ENCODE results near the gene FRMPD1.

FRMPD1 gene

DNA sequence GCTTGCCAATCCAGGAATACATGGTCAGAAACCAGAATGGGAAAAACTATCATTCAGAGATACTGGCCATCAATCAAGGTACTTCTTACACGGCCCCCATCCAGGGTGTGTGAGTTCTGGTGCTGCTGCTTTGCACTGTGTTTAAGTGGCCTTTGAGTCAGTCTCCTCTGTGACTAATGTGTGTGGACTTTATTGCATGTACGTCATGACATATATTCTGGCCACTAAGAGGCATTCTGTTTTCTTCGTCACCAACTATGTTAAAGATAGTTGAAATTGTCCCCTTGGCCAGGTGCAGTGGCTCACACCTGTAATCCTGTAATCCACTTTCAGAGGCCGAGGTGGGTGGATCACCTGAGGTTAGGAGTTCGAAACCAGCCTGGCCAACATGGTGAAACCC, 125.6 kb downstream of the FRMPD1 start:
- DNase-seq (ENCODE audit: low read depth, low spot score) = no peak

DNA sequence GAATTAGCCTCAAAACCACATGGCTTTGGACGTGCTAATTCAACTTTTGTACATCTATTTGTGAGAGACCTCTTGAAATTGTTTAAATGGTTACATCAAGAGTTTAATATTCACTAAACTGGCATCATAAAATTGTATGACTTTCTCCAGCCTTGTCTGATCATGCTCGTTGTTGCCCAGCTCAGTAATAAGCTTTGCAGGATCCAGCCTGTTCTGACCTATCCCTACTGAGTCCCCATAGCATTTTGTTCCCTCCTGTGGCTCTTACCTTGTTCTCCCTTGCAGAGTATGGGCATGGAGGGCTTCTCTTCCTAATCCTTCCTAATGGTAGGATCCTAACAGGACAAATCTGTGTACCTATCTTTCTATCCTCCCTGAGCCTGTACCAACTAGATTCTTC, 127.8 kb downstream of the FRMPD1 start:
- DNase-seq (ENCODE audit: low read depth, low spot score) = no peak

DNA sequence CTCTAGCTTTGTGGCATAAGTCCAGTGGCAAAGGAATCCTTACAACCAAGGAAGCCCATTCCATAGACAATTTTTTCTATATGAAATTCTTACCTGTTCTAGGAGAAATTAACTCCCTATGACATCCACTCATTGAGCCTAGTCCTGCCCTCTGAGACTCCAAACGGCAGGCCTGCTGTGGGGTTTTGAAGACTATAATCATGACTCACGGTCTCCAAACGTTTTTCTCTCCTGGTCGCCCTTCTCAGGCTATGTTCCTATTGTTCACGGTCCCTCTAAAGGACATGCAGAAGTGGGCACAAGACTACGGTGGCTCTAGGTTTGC, 133.5 kb downstream of the FRMPD1 start:
- no peak for DNase-seq (ENCODE audit: low read depth, low spot score)

DNA sequence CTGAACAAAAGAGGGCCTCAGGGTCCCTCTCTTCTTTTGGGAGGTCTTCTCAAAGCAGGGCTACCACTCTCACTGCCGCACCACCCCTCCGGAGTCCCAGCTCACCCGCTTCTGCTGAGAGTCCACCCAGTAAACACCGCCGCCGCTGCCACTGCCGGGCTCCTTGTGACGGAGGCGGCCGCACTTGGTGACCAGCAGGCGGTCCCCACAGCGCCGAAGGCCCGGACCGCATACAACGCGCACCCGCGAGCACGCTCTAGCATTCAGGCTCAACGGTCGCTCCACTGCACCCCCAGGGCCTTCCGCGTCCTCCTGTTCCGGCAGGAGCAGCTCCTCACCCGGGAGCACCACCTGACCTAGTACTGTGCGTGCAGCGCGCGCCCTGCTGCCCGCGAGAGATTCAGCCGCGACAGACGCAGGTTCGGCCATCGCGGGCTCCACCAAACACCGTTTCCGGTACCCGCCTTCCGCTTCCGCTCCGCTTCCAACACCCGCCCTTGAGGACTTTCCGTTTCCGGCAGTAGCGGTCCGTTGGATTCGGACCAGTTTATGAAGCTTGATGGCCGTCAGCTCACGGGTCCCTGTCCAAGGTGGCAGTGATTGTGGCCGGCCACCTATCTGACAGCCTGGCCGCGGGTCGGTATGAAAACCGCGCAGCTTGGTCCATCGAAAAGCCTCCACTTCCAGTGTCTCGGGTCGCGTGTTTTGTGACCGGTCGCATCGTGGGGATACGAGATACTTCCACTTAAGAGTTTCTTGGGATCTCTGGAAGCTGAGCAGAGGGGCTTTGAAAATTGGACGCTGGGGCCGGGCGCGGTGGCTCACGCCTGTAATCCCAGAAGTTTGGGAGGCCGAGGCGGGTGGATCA, 134.1 kb downstream of the FRMPD1 start, which contains the start of gene EXOSC3:
Gene EXOSC3, minus strand, starts transcription at position 449 of the 868 bp plus-strand sequence. Its CDS starts 20 bp downstream, at position 429.
- peak; percentile 74 for DNase-seq (ENCODE audit: low read depth, low spot score)

DNA sequence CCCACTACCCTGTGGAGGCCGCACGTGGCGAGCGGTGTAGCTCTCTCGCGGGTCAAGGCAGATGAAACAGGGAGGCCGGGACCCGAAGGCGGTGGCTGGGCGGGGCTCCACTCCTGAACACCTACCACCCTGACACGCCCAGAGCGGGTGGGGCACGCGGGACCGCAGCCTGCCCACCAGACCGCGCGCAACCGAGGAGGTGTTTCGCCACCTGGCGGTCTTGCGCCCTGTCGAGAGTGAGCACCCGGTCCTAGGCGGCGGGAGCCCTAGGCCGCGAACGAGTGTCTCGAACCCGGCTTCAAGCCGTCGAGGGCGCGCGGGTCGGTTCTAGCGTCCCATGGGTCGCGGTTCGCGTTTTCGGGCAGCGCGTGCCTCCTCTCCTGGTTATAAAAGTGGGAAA, 136.3 kb downstream of the FRMPD1 start:
- no peak for DNase-seq (ENCODE audit: low read depth, low spot score)

DNA sequence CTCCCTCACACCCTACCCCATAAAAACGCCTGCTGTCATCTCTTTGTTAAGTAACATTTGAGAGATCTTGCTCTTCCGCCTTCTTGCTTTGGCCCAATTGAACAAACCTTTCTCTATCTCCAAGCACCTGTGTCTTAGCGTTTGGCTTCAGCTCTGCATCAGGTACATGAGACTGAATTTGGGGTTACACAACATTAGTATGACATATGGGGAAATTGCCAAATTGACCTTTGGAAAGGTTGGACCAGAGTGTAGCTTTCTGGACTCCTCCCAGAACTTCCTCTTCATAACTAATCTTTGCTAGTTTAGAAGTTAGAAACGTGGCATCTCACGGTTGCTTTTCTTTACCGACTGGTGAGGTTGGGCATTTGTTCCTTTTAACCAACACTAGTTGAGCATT, 137.6 kb downstream of the FRMPD1 start:
- DNase-seq (ENCODE audit: low read depth, low spot score) = no peak

DNA sequence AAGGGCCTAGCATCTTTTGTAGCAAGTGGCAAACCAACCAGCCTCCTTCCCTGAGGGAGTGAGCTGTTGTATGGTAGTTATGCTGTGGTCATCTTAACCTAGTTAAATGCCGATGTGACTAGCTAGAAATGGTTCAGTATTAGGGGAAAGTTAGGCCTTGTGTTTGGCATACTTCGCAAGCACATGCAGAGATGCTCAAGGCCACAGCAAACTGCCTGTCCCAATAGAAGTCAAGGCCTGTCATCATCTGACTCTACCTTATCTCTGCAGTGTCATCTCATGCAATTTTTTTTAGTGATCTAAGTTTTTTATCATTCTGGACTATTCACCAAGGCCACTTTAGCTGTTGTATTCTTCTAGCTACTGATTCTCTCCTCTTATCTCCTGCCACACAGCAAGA, 139.3 kb downstream of the FRMPD1 start:
- no peak for DNase-seq (ENCODE audit: low read depth, low spot score)

DNA sequence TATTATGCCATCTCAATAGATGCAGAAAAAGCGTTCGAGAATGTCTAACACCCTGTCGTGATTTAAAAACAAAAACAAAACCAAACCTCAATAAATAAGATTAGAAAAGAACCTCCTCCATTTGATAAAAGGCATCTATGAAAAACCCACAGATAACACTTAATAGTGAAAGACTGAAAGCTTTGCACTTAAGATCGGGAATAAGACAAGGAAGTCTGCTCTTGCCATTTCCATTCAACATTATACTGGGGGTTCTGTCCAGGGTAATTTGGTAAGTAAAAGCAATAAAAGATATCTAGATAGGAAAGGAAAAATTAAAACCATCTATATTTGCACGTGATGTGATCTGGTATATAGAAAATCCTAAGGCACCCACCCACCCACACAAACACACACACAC, 141.4 kb downstream of the FRMPD1 start:
- DNase-seq (ENCODE audit: low read depth, low spot score) = no peak

DNA sequence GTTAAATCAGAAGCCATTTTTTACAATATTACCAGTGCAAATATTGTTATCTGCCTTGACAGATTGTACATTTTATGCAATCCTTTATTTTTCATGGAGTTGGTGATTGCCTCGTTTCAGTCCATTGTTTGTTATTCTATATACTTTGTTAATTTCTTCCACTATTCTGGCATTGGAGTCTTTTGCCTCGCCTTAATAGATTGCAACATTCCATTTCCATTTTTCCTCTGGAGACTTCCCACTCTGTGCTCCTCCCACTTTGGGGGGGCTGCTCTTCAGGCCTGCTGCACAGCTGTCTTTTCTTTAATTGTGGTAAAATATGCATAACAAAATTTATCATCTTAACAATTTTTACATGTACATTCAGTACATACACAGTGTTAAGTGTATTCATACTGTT, 145.5 kb downstream of the FRMPD1 start:
- no peak for DNase-seq (ENCODE audit: low read depth, low spot score)

All from iPS DF 19.7 (cell line).